GM23338 (cell line): ENCODE results near the gene EPHX1. TPM values are rescaled to one million over a fixed set of nuclear protein-coding genes. Genes with fewer than 3 reads are reported as not detected.

ENCODE experiments used
- ATAC-seq: fragments of 200-7000 bp; cut with Tn5 transposase; 3 replicates; pipeline ENCODE4 v1.9.1; 2020
- DNase-seq: peaks from one replicate; pipeline ENCODE4 v3.0.0-alpha.2; 2015; ENCODE audit warnings: low spot score
- H2AFZ ChIP-seq: fragments of 200-600 bp; sonication (generic); 2 replicates; pipeline ENCODE4 v1.8.0; 2016; ENCODE audit warnings: antibody characterized with exemption, mild to moderate bottlenecking, moderate library complexity
- H3F3A ChIP-seq: fragments of 200-600 bp; sonication (generic); replicated peaks from 2 replicates; pipeline ENCODE4 v1.8.0; 2017; ENCODE audit warnings: antibody characterized with exemption, mixed run types, low read depth
- H3K27ac ChIP-seq: fragments of 200-600 bp; sonication (generic); 2 replicates; pipeline ENCODE4 v1.6.1; 2016; ENCODE audit warnings: low read depth
- H3K27me3 ChIP-seq: fragments of 200-600 bp; sonication (generic); 2 replicates; pipeline ENCODE4 v1.8.0; 2016; ENCODE audit warnings: mild to moderate bottlenecking, mixed run types, moderate library complexity; ENCODE audit not compliant: insufficient read depth
- H3K36me3 ChIP-seq: fragments of 200-600 bp; sonication (generic); 2 replicates; pipeline ENCODE4 v1.8.0; 2016; ENCODE audit warnings: mild to moderate bottlenecking; ENCODE audit not compliant: insufficient read depth
- H3K4me1 ChIP-seq: fragments of 200-600 bp; sonication (generic); 2 replicates; pipeline ENCODE4 v1.8.0; 2016; ENCODE audit warnings: mild to moderate bottlenecking, moderate library complexity; ENCODE audit not compliant: insufficient read depth
- H3K4me2 ChIP-seq: fragments of 200-600 bp; sonication (generic); 2 replicates; pipeline ENCODE4 v1.7.1; 2017; ENCODE audit warnings: mixed run types
- H3K4me3 ChIP-seq: fragments of 200-600 bp; sonication (generic); 2 replicates; pipeline ENCODE4 v1.6.1; 2016; ENCODE audit warnings: mixed run types
- H3K79me2 ChIP-seq: fragments of 200-600 bp; sonication (generic); replicated peaks from 2 replicates; pipeline ENCODE4 v1.8.0; 2017; ENCODE audit warnings: mild to moderate bottlenecking; ENCODE audit not compliant: insufficient read depth
- H3K9me2 ChIP-seq: fragments of 200-600 bp; sonication (generic); 2 replicates; pipeline ENCODE4 v1.8.0; 2017; ENCODE audit not compliant: insufficient read depth
- H4K20me1 ChIP-seq: fragments of 200-600 bp; sonication (generic); replicated peaks from 2 replicates; pipeline ENCODE4 v1.8.0; 2017; ENCODE audit warnings: mild to moderate bottlenecking; ENCODE audit not compliant: insufficient read depth
- H3K27ac Mint-ChIP-seq: 2 replicates; pipeline ENCODE4 v1.8.0; 2020; ENCODE audit warnings: inconsistent platforms, mild to moderate bottlenecking, moderate library complexity, mixed read lengths
- H3K27me3 Mint-ChIP-seq: 3 replicates; pipeline ENCODE4 v1.8.0; 2022; ENCODE audit warnings: low read depth, mild to moderate bottlenecking, moderate library complexity, mixed read lengths, inconsistent platforms; ENCODE audit not compliant: insufficient read depth, poor library complexity
- H3K36me3 Mint-ChIP-seq: 3 replicates; pipeline ENCODE4 v1.8.0; 2021; ENCODE audit warnings: low read depth, mild to moderate bottlenecking, inconsistent platforms, moderate library complexity, mixed read lengths
- H3K4me1 Mint-ChIP-seq: 3 replicates; pipeline ENCODE4 v1.8.0; 2020; ENCODE audit warnings: mild to moderate bottlenecking, inconsistent platforms, mixed read lengths
- H3K4me3 Mint-ChIP-seq: 3 replicates; pipeline ENCODE4 v1.8.0; 2021; ENCODE audit warnings: moderate library complexity, mild to moderate bottlenecking, inconsistent platforms, mixed read lengths
- H3K9me3 Mint-ChIP-seq: 3 replicates; pipeline ENCODE4 v1.8.0; 2020; ENCODE audit warnings: moderate library complexity, mild to moderate bottlenecking, inconsistent platforms, mixed read lengths
- CREB1 ChIP-seq: fragments of 250-450 bp; sonication (Bioruptor Pico); IDR thresholded peaks from 2 replicates; pipeline ENCODE4 v1.5.0; 2020; ENCODE audit warnings: low read depth, mild to moderate bottlenecking, moderate library complexity
- EZH2 ChIP-seq: fragments of 200-600 bp; sonication (generic); IDR thresholded peaks from one replicate; pipeline ENCODE4 v1.8.0; 2017; ENCODE audit warnings: antibody characterized with exemption, mild to moderate bottlenecking, low read depth; ENCODE audit not compliant: unreplicated experiment
- POLR2AphosphoS5 ChIP-seq: IDR thresholded peaks from 2 replicates; pipeline ENCODE4 v1.6.1; 2016; ENCODE audit warnings: antibody characterized with exemption, low read depth
- ZNF331 ChIP-seq: fragments of 250-450 bp; sonication (Bioruptor Pico); IDR thresholded peaks from 2 replicates; pipeline ENCODE4 v1.5.0; 2020; ENCODE audit warnings: low read depth, mild to moderate bottlenecking, moderate library complexity
- polyA plus RNA-seq: library from polyadenylated mRNA; unstranded; fragments of >200 nt; fragmentation: Nextera tagmentation; extraction: Ambion mirVana; gene quantifications from 2 replicates; pipeline ENCODE4 v1.2.1, GENCODE V29; 2016
- total RNA-seq: library from RNA; depleted of rRNA; stranded (reverse); fragments of >200 nt; shearing (Covaris generic); gene quantifications from 2 replicates; pipeline ENCODE4 v1.2.3, GENCODE V29; 2014
- TF ChIP-seq, protein P1 (sequence below): IDR thresholded peaks from one replicate; pipeline ENCODE4 v1.6.1; 2018; ENCODE audit warnings: antibody characterized with exemption; ENCODE audit not compliant: unreplicated experiment
- TF ChIP-seq, protein P2 (sequence below), 2 experiments: fragments of 200-600 bp in 1 of 2; sonication (generic) in 1 of 2; conservative IDR thresholded peaks; 2 replicates each; pipeline versions ENCODE4 v1.5.1 to v1.6.1; 2016 to 2017; ENCODE audit warnings: antibody characterized with exemption in 2 of 2, low read depth in 2 of 2, mild to moderate bottlenecking in 2 of 2, moderate library complexity in 1 of 2

EPHX1 gene
- total and polyA plus RNA-seq, 2 experiments from 2014 or later = 15.3 to 46.5 TPM

DNA sequence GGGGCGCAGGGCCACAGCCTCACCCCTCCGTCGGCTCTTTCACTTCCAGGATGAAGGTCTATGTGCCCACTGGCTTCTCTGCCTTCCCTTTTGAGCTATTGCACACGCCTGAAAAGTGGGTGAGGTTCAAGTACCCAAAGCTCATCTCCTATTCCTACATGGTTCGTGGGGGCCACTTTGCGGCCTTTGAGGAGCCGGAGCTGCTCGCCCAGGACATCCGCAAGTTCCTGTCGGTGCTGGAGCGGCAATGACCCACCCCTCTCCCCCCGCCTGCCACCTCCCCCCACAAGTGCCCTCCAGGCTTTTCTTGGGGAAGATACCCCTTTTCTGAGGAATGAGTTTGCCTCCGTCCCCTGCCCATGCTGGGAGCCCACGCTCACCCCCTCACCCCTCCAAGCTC lies 35.2 kb downstream of the EPHX1 start (continued):
- TF ChIP-seq, protein P1, sequence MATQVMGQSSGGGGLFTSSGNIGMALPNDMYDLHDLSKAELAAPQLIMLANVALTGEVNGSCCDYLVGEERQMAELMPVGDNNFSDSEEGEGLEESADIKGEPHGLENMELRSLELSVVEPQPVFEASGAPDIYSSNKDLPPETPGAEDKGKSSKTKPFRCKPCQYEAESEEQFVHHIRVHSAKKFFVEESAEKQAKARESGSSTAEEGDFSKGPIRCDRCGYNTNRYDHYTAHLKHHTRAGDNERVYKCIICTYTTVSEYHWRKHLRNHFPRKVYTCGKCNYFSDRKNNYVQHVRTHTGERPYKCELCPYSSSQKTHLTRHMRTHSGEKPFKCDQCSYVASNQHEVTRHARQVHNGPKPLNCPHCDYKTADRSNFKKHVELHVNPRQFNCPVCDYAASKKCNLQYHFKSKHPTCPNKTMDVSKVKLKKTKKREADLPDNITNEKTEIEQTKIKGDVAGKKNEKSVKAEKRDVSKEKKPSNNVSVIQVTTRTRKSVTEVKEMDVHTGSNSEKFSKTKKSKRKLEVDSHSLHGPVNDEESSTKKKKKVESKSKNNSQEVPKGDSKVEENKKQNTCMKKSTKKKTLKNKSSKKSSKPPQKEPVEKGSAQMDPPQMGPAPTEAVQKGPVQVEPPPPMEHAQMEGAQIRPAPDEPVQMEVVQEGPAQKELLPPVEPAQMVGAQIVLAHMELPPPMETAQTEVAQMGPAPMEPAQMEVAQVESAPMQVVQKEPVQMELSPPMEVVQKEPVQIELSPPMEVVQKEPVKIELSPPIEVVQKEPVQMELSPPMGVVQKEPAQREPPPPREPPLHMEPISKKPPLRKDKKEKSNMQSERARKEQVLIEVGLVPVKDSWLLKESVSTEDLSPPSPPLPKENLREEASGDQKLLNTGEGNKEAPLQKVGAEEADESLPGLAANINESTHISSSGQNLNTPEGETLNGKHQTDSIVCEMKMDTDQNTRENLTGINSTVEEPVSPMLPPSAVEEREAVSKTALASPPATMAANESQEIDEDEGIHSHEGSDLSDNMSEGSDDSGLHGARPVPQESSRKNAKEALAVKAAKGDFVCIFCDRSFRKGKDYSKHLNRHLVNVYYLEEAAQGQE = no peak
- TF ChIP-seq ZNF331 (CRISPR knock-in tag) (no peak), EZH2 (no peak), CREB1 (CRISPR knock-in tag) (no peak)

DNA sequence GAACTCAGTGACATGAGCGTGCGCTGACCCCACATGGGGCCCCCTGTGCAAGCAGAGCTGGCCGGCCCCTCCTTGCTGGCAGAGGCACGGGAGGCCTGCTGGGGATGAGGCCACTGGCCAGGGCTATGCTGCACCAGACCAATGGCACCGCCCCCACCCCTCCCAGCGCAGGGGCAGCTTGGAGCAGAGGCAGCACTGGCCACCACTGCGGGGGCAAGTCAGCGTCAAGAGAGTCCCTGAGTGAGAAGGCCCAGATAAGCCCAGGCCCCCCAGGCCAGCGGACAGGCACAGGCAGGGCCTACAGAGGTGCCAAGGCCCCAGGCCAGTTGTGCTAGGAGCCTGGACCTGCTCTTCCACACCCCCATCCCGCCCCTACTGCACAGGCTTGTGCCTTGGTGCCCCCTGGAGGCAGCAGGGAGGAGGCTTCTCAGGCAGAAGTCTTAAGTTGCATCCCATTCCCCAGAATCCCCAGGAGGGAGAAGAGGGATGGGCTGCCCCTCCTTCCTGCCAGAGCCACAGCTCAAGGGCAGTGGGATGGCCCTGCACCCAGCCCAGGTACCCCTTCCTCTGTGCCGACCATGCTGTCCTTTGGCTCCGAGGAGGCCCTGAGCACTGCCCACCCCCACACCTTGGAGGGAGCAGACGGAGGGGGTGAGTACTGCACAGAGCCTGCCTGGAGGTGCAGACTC lies 35.8 kb downstream of the EPHX1 start:
- no peak overlapping the region for H3K27ac Mint-ChIP-seq
- Histone ChIP-seq H2AFZ (no peak overlapping the region), H3K27me3 (no peaks in the 10 kb centered on the region), H3K4me2 (peak overlapping the region; percentile 38; the same call in 1 of the 2 replicates), H4K20me1 (no peaks in the 10 kb centered on the region; the same call in 1 of the 2 replicates), H3K9me2 (no peaks in the 10 kb centered on the region), H3F3A (peaks cover 41% of the 10 kb centered on the region), H3K4me3 (no peak overlapping the region), H3K4me1 (peaks cover 8% of the 10 kb centered on the region), H3K79me2 (no peaks in the 10 kb centered on the region), H3K27ac (peak overlapping the region; percentile 72; the same call in 1 of the 2 replicates), H3K36me3 (peaks cover 2% of the 10 kb centered on the region; the same call in 1 of the 2 replicates)
- H3K9me3 Mint-ChIP-seq = peaks cover 6% of the 10 kb centered on the region
- H3K4me1 Mint-ChIP-seq = peaks cover 29% of the 10 kb centered on the region
- DNase-seq = peak; percentile 97
- peak; percentile 91 for ATAC-seq
- peaks cover 17% of the 10 kb centered on the region for H3K27me3 Mint-ChIP-seq
- no peak overlapping the region for H3K4me3 Mint-ChIP-seq
- H3K36me3 Mint-ChIP-seq = peaks cover 57% of the 10 kb centered on the region
- TF ChIP-seq, protein P2, sequence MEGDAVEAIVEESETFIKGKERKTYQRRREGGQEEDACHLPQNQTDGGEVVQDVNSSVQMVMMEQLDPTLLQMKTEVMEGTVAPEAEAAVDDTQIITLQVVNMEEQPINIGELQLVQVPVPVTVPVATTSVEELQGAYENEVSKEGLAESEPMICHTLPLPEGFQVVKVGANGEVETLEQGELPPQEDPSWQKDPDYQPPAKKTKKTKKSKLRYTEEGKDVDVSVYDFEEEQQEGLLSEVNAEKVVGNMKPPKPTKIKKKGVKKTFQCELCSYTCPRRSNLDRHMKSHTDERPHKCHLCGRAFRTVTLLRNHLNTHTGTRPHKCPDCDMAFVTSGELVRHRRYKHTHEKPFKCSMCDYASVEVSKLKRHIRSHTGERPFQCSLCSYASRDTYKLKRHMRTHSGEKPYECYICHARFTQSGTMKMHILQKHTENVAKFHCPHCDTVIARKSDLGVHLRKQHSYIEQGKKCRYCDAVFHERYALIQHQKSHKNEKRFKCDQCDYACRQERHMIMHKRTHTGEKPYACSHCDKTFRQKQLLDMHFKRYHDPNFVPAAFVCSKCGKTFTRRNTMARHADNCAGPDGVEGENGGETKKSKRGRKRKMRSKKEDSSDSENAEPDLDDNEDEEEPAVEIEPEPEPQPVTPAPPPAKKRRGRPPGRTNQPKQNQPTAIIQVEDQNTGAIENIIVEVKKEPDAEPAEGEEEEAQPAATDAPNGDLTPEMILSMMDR (conservative IDR thresholded peaks at IDR 0.05; ENCODE audit: low read depth in 2 of 2) = peak; percentile 79 to 98
- TF ChIP-seq ZNF331 (CRISPR knock-in tag) (no peak), POLR2AphosphoS5 (peak; percentile 69)
